Measurements from ENCODE around the gene CYSLTR2. TPM values are rescaled to one million over a fixed set of nuclear protein-coding genes. Genes with fewer than 3 reads are reported as not detected.

Gene CYSLTR2
- total RNA-seq, 1 experiment from 2014 or later: not detected

GRCh38 chr13:48655291-48655690 lies 1.6 kb downstream of the CYSLTR2 start:
- Histone ChIP-seq H3K9me2 (ENCODE audit: insufficient read depth) (no peaks in the 10 kb centered on the region), H3K36me3 (ENCODE audit: low read depth) (no peaks in the 10 kb centered on the region), H2AFZ (no peak overlapping the region), H3K79me2 (ENCODE audit: low read depth) (no peaks in the 10 kb centered on the region), H3K9me3 (ENCODE audit: insufficient read depth, low read depth) (no peaks in the 10 kb centered on the region), H3K27ac (no peak overlapping the region), H4K20me1 (ENCODE audit: insufficient read depth) (no peaks in the 10 kb centered on the region), H3K27me3 (ENCODE audit: insufficient read depth, low read depth) (no peaks in the 10 kb centered on the region), H3K4me3 (no peak overlapping the region), H3F3A (ENCODE audit: insufficient read depth, low read depth) (peaks cover 3% of the 10 kb centered on the region; the same call in 1 of the 2 replicates), H3K4me1 (replicated peaks; ENCODE audit: insufficient read depth) (no peaks in the 10 kb centered on the region; the same call in 1 of the 2 replicates), H3K4me2 (no peak overlapping the region)
- ChIA-PET CTCF (no interaction called here), POLR2A (ENCODE audit: unreplicated experiment) (no interaction called here)
- DNase-seq: no peak
- no TSS peak for BruUV-seq (replicated peaks)
- intact Hi-C loops (cut with micrococcal nuclease; ENCODE audit: unreplicated experiment): no loop called here
- TF ChIP-seq CTCF (conservative IDR thresholded peaks at IDR 0.05): no peak
- no peak for TF ChIP-seq EZH2 (IDR thresholded peaks at IDR 0.05; ENCODE audit: low read depth)

- TF ChIP-seq CTCF (conservative IDR thresholded peaks at IDR 0.05): no peak
- no peak for TF ChIP-seq EZH2 (IDR thresholded peaks at IDR 0.05; ENCODE audit: low read depth)
- H3K4me3 ChIP-seq: no peak overlapping the region
- no peaks in the 10 kb centered on the region for H3K4me1 ChIP-seq (replicated peaks; ENCODE audit: insufficient read depth)
- no peak for DNase-seq
- no peaks in the 10 kb centered on the region for H3K36me3 ChIP-seq (ENCODE audit: low read depth)
- H3K27me3 ChIP-seq (ENCODE audit: insufficient read depth, low read depth): no peaks in the 10 kb centered on the region
- no peak overlapping the region for H3K27ac ChIP-seq
- H3K9me2 ChIP-seq (ENCODE audit: insufficient read depth): no peaks in the 10 kb centered on the region
- ChIA-PET CTCF (no interaction called here), POLR2A (ENCODE audit: unreplicated experiment) (no interaction called here)
- no peaks in the 10 kb centered on the region for H3K9me3 ChIP-seq (ENCODE audit: insufficient read depth, low read depth)
- no TSS peak for BruUV-seq (replicated peaks)
- no peak overlapping the region for H3K4me2 ChIP-seq
- no peaks in the 10 kb centered on the region for H3F3A ChIP-seq (ENCODE audit: insufficient read depth, low read depth)
- no peaks in the 10 kb centered on the region for H4K20me1 ChIP-seq (ENCODE audit: insufficient read depth)
- intact Hi-C loops (cut with micrococcal nuclease; ENCODE audit: unreplicated experiment): no loop called here
- H2AFZ ChIP-seq: no peak overlapping the region
- H3K79me2 ChIP-seq (ENCODE audit: low read depth): no peaks in the 10 kb centered on the region
Measured at GRCh38 chr13:48656608-48657007, 2.9 kb downstream of the CYSLTR2 start.

DNA sequence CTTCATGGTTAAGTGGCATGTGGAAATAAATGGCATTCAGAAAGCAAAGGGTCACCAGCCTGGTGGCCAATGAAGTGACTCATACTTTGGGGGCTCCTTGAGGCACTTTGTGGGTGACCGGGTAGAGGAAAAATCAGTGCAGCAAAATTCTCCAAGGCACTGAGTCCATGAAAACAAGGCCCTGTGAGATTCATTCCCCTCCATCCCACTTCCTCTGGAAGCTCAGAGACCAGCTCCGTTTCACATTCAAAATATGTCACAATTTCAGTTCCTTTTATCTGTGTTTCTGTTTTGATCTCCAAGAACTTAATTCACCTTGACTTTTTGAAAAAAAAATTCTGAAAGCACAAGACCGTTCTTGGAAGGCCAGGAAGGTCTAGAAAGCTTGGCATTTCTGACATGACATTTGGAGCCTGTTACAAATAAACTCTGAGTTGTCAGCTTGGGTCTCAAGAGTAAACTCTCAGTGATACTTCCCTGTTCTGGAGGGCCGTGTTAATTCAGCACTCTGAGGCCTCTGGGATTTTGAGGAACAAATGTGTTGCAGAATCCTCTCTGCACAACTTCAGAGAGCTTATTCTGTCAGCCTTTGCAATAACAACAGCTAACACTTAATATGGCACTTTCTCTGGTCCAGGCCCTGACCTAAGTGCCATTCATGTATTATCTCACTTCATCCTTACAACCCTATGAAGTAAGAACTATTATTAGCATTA lies 6.8 kb downstream of the CYSLTR2 start:
- Histone ChIP-seq H3K4me2 (no peak overlapping the region), H3F3A (ENCODE audit: insufficient read depth, low read depth) (no peaks in the 10 kb centered on the region), H3K79me2 (ENCODE audit: low read depth) (no peaks in the 10 kb centered on the region), H3K9me2 (ENCODE audit: insufficient read depth) (no peaks in the 10 kb centered on the region), H3K27me3 (ENCODE audit: insufficient read depth, low read depth) (no peaks in the 10 kb centered on the region), H3K4me3 (no peak overlapping the region), H3K36me3 (ENCODE audit: low read depth) (no peaks in the 10 kb centered on the region), H3K9me3 (ENCODE audit: insufficient read depth, low read depth) (no peaks in the 10 kb centered on the region), H2AFZ (no peak overlapping the region), H3K27ac (no peak overlapping the region), H3K4me1 (replicated peaks; ENCODE audit: insufficient read depth) (no peaks in the 10 kb centered on the region), H4K20me1 (ENCODE audit: insufficient read depth) (no peaks in the 10 kb centered on the region)
- DNase-seq: no peak
- ChIA-PET POLR2A (ENCODE audit: unreplicated experiment) (no interaction called here), CTCF (no interaction called here)
- no peak for TF ChIP-seq EZH2 (IDR thresholded peaks at IDR 0.05; ENCODE audit: low read depth)
- no peak for TF ChIP-seq CTCF (conservative IDR thresholded peaks at IDR 0.05)
- intact Hi-C loops (cut with micrococcal nuclease; ENCODE audit: unreplicated experiment): no loop called here
- no TSS peak for BruUV-seq (replicated peaks)

Measured in PC-9 (cell line).